NB4 (cell line): ENCODE results near the gene PFN3.

ENCODE experiments used
- CTCF ChIP-seq: IDR thresholded peaks from one replicate; pipeline ENCODE4 v1.5.1; 2012; ENCODE audit warnings: low read depth, low read length
- POLR2A ChIP-seq: IDR thresholded peaks from 2 replicates; pipeline ENCODE4 v1.6.1; 2011; ENCODE audit warnings: mild to moderate bottlenecking; ENCODE audit not compliant: insufficient read length; ENCODE audit errors: extremely low read depth
- TF ChIP-seq, protein P1 (sequence below): IDR thresholded peaks from 2 replicates; pipeline ENCODE4 v1.6.1; 2011; ENCODE audit warnings: low read depth, low read length

- TF ChIP-seq CTCF (no peak), POLR2A (no peak)
- TF ChIP-seq, protein P1, sequence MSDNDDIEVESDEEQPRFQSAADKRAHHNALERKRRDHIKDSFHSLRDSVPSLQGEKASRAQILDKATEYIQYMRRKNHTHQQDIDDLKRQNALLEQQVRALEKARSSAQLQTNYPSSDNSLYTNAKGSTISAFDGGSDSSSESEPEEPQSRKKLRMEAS = no peak
Observed at GRCh38 chr5:177435847-177436536, 35.5 kb upstream of the PFN3 start.
